Dendritic cell treated with granulocyte-macrophage colony-stimulating factor and Interleukin-4, amounts not matched to agents 40 ng/mL and 50 ng/mL, for 4 days (primary cell): ENCODE measurements around the gene IQCF6.
"Not testable (repeated sequence)": the region's sequence is repeated elsewhere in the genome, so short reads cannot be mapped to it uniquely, and the experiment has no call there.

ENCODE experiments used
- H3K27ac Mint-ChIP-seq: one replicate; pipeline ENCODE4 v1.8.0; 2022; ENCODE audit warnings: mild to moderate bottlenecking, mixed read lengths
- H3K27me3 Mint-ChIP-seq: one replicate; pipeline ENCODE4 v1.8.0; 2022; ENCODE audit warnings: mild to moderate bottlenecking, mixed read lengths
- H3K36me3 Mint-ChIP-seq: one replicate; pipeline ENCODE4 v1.8.0; 2022; ENCODE audit warnings: low read depth, mixed read lengths
- H3K4me1 Mint-ChIP-seq: one replicate; pipeline ENCODE4 v1.8.0; 2022; ENCODE audit warnings: low read depth, mixed read lengths
- H3K4me3 Mint-ChIP-seq: one replicate; pipeline ENCODE4 v1.8.0; 2022; ENCODE audit warnings: mild to moderate bottlenecking, moderate library complexity, mixed read lengths
- H3K9me3 Mint-ChIP-seq: one replicate; pipeline ENCODE4 v1.8.0; 2022; ENCODE audit warnings: mixed read lengths
- intact Hi-C: fragments of 100-400 bp; cut with micrococcal nuclease; formaldehyde crosslinking; loops from one replicate; pipeline ENCODE4 v1.15.0; 2022

Gene IQCF6

GRCh38 chr3:51798411-51798963, 19.4 kb upstream of the IQCF6 start:
- Mint-ChIP-seq H3K27ac (no peak overlapping the region), H3K27me3 (peaks cover 12% of the 10 kb centered on the region), H3K4me1 (peaks cover 8% of the 10 kb centered on the region), H3K4me3 (no peak overlapping the region), H3K9me3 (no peaks in the 10 kb centered on the region), H3K36me3 (no peaks in the 10 kb centered on the region)
- intact Hi-C loops: no loop called here

GRCh38 chr3:51796854-51797253, 17.8 kb upstream of the IQCF6 start:
- H3K27ac Mint-ChIP-seq: no peak overlapping the region
- H3K4me1 Mint-ChIP-seq: peaks cover 8% of the 10 kb centered on the region
- H3K36me3 Mint-ChIP-seq: no peaks in the 10 kb centered on the region
- H3K4me3 Mint-ChIP-seq: no peak overlapping the region
- H3K27me3 Mint-ChIP-seq: peaks cover 12% of the 10 kb centered on the region
- intact Hi-C loops: no loop called here
- no peaks in the 10 kb centered on the region for H3K9me3 Mint-ChIP-seq

GRCh38 chr3:51794206-51794605, 15.2 kb upstream of the IQCF6 start:
- Mint-ChIP-seq H3K4me3 (no peak overlapping the region), H3K4me1 (peaks cover 8% of the 10 kb centered on the region), H3K27me3 (peaks cover 8% of the 10 kb centered on the region), H3K27ac (no peak overlapping the region), H3K9me3 (no peaks in the 10 kb centered on the region), H3K36me3 (no peaks in the 10 kb centered on the region)
- intact Hi-C loops: no loop called here

GRCh38 chr3:51792206-51792605, 13.2 kb upstream of the IQCF6 start:
- no peak overlapping the region for H3K27ac Mint-ChIP-seq
- intact Hi-C loops: no loop called here
- no peaks in the 10 kb centered on the region for H3K9me3 Mint-ChIP-seq
- peaks cover 8% of the 10 kb centered on the region for H3K4me1 Mint-ChIP-seq
- H3K36me3 Mint-ChIP-seq: no peaks in the 10 kb centered on the region
- H3K4me3 Mint-ChIP-seq: no peak overlapping the region
- H3K27me3 Mint-ChIP-seq: peaks cover 4% of the 10 kb centered on the region

GRCh38 chr3:51789437-51789836, 10.4 kb upstream of the IQCF6 start:
- Mint-ChIP-seq H3K4me1 (no peaks in the 10 kb centered on the region), H3K4me3 (no peak overlapping the region), H3K9me3 (no peaks in the 10 kb centered on the region), H3K36me3 (no peaks in the 10 kb centered on the region), H3K27ac (no peak overlapping the region), H3K27me3 (peaks cover 6% of the 10 kb centered on the region)
- intact Hi-C loops: no loop called here

GRCh38 chr3:51787576-51787975, 8.5 kb upstream of the IQCF6 start:
- H3K36me3 Mint-ChIP-seq, H3K9me3 Mint-ChIP-seq, H3K4me3 Mint-ChIP-seq, H3K27ac Mint-ChIP-seq, H3K4me1 Mint-ChIP-seq, intact Hi-C loops: not testable (repeated sequence)
- peaks cover 19% of the 10 kb centered on the region for H3K27me3 Mint-ChIP-seq

GRCh38 chr3:51786267-51786666, 7.2 kb upstream of the IQCF6 start:
- no peak overlapping the region for H3K4me3 Mint-ChIP-seq

GRCh38 chr3:51778554-51778953, 483 bp downstream of the IQCF6 start:
- H3K36me3 Mint-ChIP-seq: no peaks in the 10 kb centered on the region
- H3K4me1 Mint-ChIP-seq: no peaks in the 10 kb centered on the region
- no peak overlapping the region for H3K27ac Mint-ChIP-seq
- H3K27me3 Mint-ChIP-seq: peaks cover 24% of the 10 kb centered on the region
- intact Hi-C loops: no loop called here
- H3K9me3 Mint-ChIP-seq: no peaks in the 10 kb centered on the region
- H3K4me3 Mint-ChIP-seq: no peak overlapping the region

More at GRCh38 chr3:51786267-51786666, 7.2 kb upstream of the IQCF6 start:
- Mint-ChIP-seq H3K9me3 (no peaks in the 10 kb centered on the region), H3K27ac (no peak overlapping the region), H3K36me3 (no peaks in the 10 kb centered on the region), H3K4me1 (no peaks in the 10 kb centered on the region), H3K27me3 (peaks cover 19% of the 10 kb centered on the region)
- intact Hi-C loops: no loop called here

GRCh38 chr3:51777985-51778384, 1.1 kb downstream of the IQCF6 start:
- no peak overlapping the region for H3K4me3 Mint-ChIP-seq
- H3K27me3 Mint-ChIP-seq: peaks cover 27% of the 10 kb centered on the region
- intact Hi-C loops: no loop called here
- H3K27ac Mint-ChIP-seq: no peak overlapping the region
- no peaks in the 10 kb centered on the region for H3K9me3 Mint-ChIP-seq
- no peaks in the 10 kb centered on the region for H3K4me1 Mint-ChIP-seq
- no peaks in the 10 kb centered on the region for H3K36me3 Mint-ChIP-seq

- Mint-ChIP-seq H3K4me1 (peaks cover 6% of the 10 kb centered on the region), H3K27me3 (peaks cover 38% of the 10 kb centered on the region), H3K9me3 (no peaks in the 10 kb centered on the region), H3K36me3 (no peaks in the 10 kb centered on the region), H3K27ac (no peak overlapping the region), H3K4me3 (no peak overlapping the region)
- intact Hi-C loops: no loop called here
These were observed 5.4 kb downstream of the IQCF6 start for GRCh38 chr3:51773529-51774056.

GRCh38 chr3:51759203-51759602, 19.8 kb downstream of the IQCF6 start:
- Mint-ChIP-seq H3K36me3 (no peaks in the 10 kb centered on the region), H3K4me1 (no peaks in the 10 kb centered on the region), H3K27me3 (peaks cover 14% of the 10 kb centered on the region), H3K9me3 (peaks cover 48% of the 10 kb centered on the region), H3K4me3 (no peak overlapping the region), H3K27ac (no peak overlapping the region)
- intact Hi-C loops: no loop called here

GRCh38 chr3:51753763-51754750, 25.0 kb downstream of the IQCF6 start:
- H3K36me3 Mint-ChIP-seq, H3K4me1 Mint-ChIP-seq, intact Hi-C loops, H3K27ac Mint-ChIP-seq, H3K4me3 Mint-ChIP-seq: not testable (repeated sequence)
- Mint-ChIP-seq H3K27me3 (peaks cover 17% of the 10 kb centered on the region), H3K9me3 (peaks cover 20% of the 10 kb centered on the region)

- no peaks in the 10 kb centered on the region for H3K4me1 Mint-ChIP-seq
- H3K27ac Mint-ChIP-seq: no peak overlapping the region
- intact Hi-C loops: no loop called here
- no peaks in the 10 kb centered on the region for H3K36me3 Mint-ChIP-seq
- peaks cover 13% of the 10 kb centered on the region for H3K9me3 Mint-ChIP-seq
- H3K4me3 Mint-ChIP-seq: no peak overlapping the region
- H3K27me3 Mint-ChIP-seq: peaks cover 16% of the 10 kb centered on the region
These were observed 27.8 kb downstream of the IQCF6 start for GRCh38 chr3:51751287-51751686.

- H3K36me3 Mint-ChIP-seq: no peaks in the 10 kb centered on the region
- peaks cover 9% of the 10 kb centered on the region for H3K9me3 Mint-ChIP-seq
- H3K4me1 Mint-ChIP-seq: no peaks in the 10 kb centered on the region
- H3K4me3 Mint-ChIP-seq: no peak overlapping the region
- H3K27me3 Mint-ChIP-seq: peaks cover 12% of the 10 kb centered on the region
- H3K27ac Mint-ChIP-seq: no peak overlapping the region
- intact Hi-C loops: no loop called here
These were observed 28.2 kb downstream of the IQCF6 start for GRCh38 chr3:51750878-51751277.
